Liver (tissue), 9 donors: ENCODE data around the gene ID1. TPM values are rescaled to one million over a fixed set of nuclear protein-coding genes. Genes with fewer than 3 reads are reported as not detected.

ENCODE experiments used
- DNase-seq: peaks from one replicate; pipeline ENCODE4 v3.0.0-alpha.2; 2017; ENCODE audit warnings: low spot score
- H3K27ac ChIP-seq, 2 donors: one replicate each; pipeline ENCODE4 v1.7.0; 2013; ENCODE audit warnings: inconsistent platforms in 2 of 2, low read length in 2 of 2, control low read depth in 1 of 2, low read depth in 1 of 2, mild to moderate bottlenecking in 1 of 2
- H3K27me3 ChIP-seq, 4 donors: one replicate each; pipeline versions ENCODE4 v1.6.1 to v1.7.0; 2013; ENCODE audit warnings: low read length in 3 of 4, inconsistent platforms in 1 of 4, mild to moderate bottlenecking in 1 of 4, moderate library complexity in 1 of 4; ENCODE audit not compliant: control insufficient read depth in 4 of 4, insufficient read depth in 4 of 4
- H3K36me3 ChIP-seq, 4 donors: one replicate each; pipeline versions ENCODE4 v1.6.1 to v1.7.0; 2013; ENCODE audit warnings: low read length in 3 of 4, mild to moderate bottlenecking in 3 of 4, low read depth in 1 of 4, moderate library complexity in 1 of 4; ENCODE audit not compliant: control insufficient read depth in 4 of 4, insufficient read depth in 3 of 4
- H3K4me1 ChIP-seq, 4 donors: one replicate each; pipeline versions ENCODE4 v1.6.1 to v1.7.0; 2013; ENCODE audit warnings: low read length in 3 of 4, mild to moderate bottlenecking in 3 of 4, moderate library complexity in 1 of 4; ENCODE audit not compliant: control insufficient read depth in 4 of 4, insufficient read depth in 4 of 4
- H3K4me3 ChIP-seq, 3 donors: one replicate each; pipeline versions ENCODE4 v1.6.1 to v1.7.0; 2013; ENCODE audit warnings: low read length in 3 of 3, control low read depth in 1 of 3, low read depth in 1 of 3, mild to moderate bottlenecking in 1 of 3
- H3K9ac ChIP-seq, 2 donors: one replicate each; pipeline ENCODE4 v1.7.0; 2013; ENCODE audit warnings: low read length in 2 of 2, mild to moderate bottlenecking in 2 of 2, moderate library complexity in 2 of 2, control low read depth in 1 of 2, low read depth in 1 of 2
- H3K9me3 ChIP-seq, 4 donors: one replicate each; pipeline versions ENCODE4 v1.6.1 to v1.7.0; 2013; ENCODE audit warnings: low read length in 3 of 4; ENCODE audit not compliant: control insufficient read depth in 4 of 4
- EGR1 ChIP-seq, 2 donors: IDR thresholded peaks; 2 replicates each; pipeline ENCODE4 v1.6.1; 2016 to 2018; ENCODE audit warnings: antibody characterized with exemption in 2 of 2, low read depth in 2 of 2
- FOXA1 ChIP-seq: IDR thresholded peaks from 2 replicates; pipeline ENCODE4 v1.6.1; 2016; ENCODE audit warnings: antibody characterized with exemption
- FOXA2 ChIP-seq: IDR thresholded peaks from 2 replicates; pipeline ENCODE4 v1.6.1; 2016; ENCODE audit warnings: antibody characterized with exemption
- HNF4G ChIP-seq: IDR thresholded peaks from 2 replicates; pipeline ENCODE4 v1.6.1; 2016; ENCODE audit warnings: antibody characterized with exemption
- NR2F2 ChIP-seq: IDR thresholded peaks from 2 replicates; pipeline ENCODE4 v1.6.1; 2016; ENCODE audit warnings: antibody characterized with exemption
- RAD21 ChIP-seq, 2 donors: IDR thresholded peaks; 2 replicates each; pipeline ENCODE4 v1.6.1; 2016; ENCODE audit warnings: antibody characterized with exemption in 2 of 2, mild to moderate bottlenecking in 2 of 2
- RXRA ChIP-seq, 2 donors: IDR thresholded peaks; 2 replicates each; pipeline ENCODE4 v1.6.1; 2017 to 2018; ENCODE audit warnings: antibody characterized with exemption in 2 of 2, mild to moderate bottlenecking in 1 of 2
- WGBS: extraction: QIAGEN DNeasy Blood & Tissue Kit; methylation state at CpG from one replicate; pipeline ENCODE4 v1.1.7; 2013; 5-methylcytosine and 5-hydroxymethylcytosine counted together
- polyA plus RNA-seq, 2 donors: library from polyadenylated mRNA; stranded (reverse) in 1 of 2; unstranded in 1 of 2; fragments of 200-250 nt in 1 of 2; fragments of >200 nt in 1 of 2; fragmentation: Nextera tagmentation in 1 of 2; extraction: Ambion mirVana in 1 of 2; gene quantifications; one replicate each; pipeline versions ENCODE4 v1.2.1 to v1.2.3, GENCODE V29; 2013 to 2015
- total RNA-seq, 2 donors: library from RNA; depleted of rRNA; stranded (reverse); fragments of >200 nt; gene quantifications; one replicate each; pipeline ENCODE4 v1.2.3, GENCODE V29; 2014
- TF ChIP-seq, protein P1 (sequence below): IDR thresholded peaks from 2 replicates; pipeline ENCODE4 v1.6.1; 2016; ENCODE audit warnings: antibody characterized with exemption
- TF ChIP-seq, protein P2 (sequence below): IDR thresholded peaks from 2 replicates; pipeline ENCODE4 v1.6.1; 2016; ENCODE audit warnings: antibody characterized with exemption
- TF ChIP-seq, protein P3 (sequence below): IDR thresholded peaks from 2 replicates; pipeline ENCODE4 v1.6.1; 2016; ENCODE audit warnings: antibody characterized with exemption, mild to moderate bottlenecking
- donor health status: healthy.
- donor health status: healthy.
- donor health status: healthy.
- donor health status: healthy.
- donor health status: healthy.

Gene ID1
- total and polyA plus RNA-seq, 4 donors = 33.9 to 117 (median 71.2) TPM

DNA sequence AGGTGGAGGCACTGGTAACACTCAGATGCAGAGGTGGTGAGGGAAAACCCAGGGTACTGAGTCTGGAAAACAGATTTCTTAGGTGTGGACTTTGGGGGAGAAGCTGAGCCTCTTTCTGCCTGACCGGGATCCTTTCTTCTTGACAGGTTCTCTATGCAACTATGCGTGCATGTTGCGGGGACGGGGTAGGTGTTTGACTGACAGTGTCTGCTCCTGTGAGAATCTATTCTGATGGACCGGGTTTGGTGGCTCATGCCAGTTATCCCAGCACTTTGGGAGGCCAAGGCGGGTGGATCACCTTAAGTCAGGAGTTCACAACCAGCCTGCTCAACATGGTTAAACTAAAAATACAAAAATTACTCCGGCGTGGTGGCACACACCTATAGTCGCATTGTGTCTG is 27.9 kb upstream of the ID1 start:
- DNase-seq = no peak
- 97% methylated on average over 9 of the region's 9 CpGs for WGBS

DNA sequence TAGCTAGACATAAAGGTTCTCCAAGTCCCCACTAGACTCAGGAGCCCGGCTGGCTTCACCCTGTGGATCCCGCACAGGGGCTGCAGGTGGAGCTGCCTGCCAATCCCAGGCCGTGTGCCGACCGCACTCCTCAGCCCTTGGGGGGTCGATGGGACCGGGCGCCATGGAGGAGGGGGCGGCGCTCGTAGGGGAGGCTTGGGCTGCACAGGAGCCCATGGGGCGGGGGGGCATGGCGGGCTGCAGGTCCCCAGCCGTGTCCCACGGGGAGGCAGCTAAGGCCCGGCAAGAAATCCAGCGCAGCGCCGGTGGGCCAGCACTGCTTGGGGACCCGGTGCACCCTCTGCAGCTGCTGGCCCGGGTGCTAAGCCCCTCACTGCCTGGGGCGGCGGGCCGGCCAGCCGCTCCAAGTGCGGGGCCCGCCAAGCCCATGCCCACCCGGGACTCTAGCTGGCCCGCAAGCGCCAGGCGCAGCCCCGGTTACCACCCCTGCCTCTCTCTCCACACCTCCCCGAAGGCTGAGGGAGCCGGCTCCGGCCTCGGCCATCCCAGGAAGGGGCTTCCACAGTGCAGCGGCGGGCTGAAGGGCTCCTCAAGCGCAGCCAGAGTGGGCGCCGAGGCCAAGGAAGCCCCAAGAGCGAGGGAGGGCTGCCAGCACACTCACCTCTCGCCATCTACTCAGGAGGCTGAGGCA is 26.5 kb upstream of the ID1 start:
- TF ChIP-seq NR2F2 (no peak), RXRA (IDR thresholded peaks at IDR 0.05) (no peak), FOXA1 (no peak), RAD21 (IDR thresholded peaks at IDR 0.05) (no peak), EGR1 (IDR thresholded peaks at IDR 0.05; ENCODE audit: low read depth in 2 of 2) (no peak)
- TF ChIP-seq, protein P1, sequence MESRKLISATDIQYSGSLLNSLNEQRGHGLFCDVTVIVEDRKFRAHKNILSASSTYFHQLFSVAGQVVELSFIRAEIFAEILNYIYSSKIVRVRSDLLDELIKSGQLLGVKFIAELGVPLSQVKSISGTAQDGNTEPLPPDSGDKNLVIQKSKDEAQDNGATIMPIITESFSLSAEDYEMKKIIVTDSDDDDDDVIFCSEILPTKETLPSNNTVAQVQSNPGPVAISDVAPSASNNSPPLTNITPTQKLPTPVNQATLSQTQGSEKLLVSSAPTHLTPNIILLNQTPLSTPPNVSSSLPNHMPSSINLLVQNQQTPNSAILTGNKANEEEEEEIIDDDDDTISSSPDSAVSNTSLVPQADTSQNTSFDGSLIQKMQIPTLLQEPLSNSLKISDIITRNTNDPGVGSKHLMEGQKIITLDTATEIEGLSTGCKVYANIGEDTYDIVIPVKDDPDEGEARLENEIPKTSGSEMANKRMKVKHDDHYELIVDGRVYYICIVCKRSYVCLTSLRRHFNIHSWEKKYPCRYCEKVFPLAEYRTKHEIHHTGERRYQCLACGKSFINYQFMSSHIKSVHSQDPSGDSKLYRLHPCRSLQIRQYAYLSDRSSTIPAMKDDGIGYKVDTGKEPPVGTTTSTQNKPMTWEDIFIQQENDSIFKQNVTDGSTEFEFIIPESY = no peak
- TF ChIP-seq, protein P2, sequence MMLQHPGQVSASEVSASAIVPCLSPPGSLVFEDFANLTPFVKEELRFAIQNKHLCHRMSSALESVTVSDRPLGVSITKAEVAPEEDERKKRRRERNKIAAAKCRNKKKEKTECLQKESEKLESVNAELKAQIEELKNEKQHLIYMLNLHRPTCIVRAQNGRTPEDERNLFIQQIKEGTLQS = no peak
- TF ChIP-seq, protein P3, sequence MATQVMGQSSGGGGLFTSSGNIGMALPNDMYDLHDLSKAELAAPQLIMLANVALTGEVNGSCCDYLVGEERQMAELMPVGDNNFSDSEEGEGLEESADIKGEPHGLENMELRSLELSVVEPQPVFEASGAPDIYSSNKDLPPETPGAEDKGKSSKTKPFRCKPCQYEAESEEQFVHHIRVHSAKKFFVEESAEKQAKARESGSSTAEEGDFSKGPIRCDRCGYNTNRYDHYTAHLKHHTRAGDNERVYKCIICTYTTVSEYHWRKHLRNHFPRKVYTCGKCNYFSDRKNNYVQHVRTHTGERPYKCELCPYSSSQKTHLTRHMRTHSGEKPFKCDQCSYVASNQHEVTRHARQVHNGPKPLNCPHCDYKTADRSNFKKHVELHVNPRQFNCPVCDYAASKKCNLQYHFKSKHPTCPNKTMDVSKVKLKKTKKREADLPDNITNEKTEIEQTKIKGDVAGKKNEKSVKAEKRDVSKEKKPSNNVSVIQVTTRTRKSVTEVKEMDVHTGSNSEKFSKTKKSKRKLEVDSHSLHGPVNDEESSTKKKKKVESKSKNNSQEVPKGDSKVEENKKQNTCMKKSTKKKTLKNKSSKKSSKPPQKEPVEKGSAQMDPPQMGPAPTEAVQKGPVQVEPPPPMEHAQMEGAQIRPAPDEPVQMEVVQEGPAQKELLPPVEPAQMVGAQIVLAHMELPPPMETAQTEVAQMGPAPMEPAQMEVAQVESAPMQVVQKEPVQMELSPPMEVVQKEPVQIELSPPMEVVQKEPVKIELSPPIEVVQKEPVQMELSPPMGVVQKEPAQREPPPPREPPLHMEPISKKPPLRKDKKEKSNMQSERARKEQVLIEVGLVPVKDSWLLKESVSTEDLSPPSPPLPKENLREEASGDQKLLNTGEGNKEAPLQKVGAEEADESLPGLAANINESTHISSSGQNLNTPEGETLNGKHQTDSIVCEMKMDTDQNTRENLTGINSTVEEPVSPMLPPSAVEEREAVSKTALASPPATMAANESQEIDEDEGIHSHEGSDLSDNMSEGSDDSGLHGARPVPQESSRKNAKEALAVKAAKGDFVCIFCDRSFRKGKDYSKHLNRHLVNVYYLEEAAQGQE = no peak
- H3K4me1 ChIP-seq = peaks cover 0 to 4% (median 1%) of the 10 kb centered on the region in 4 donors
- 97% methylated on average over 43 of the region's 43 CpGs for WGBS
- H3K27me3 ChIP-seq = no peaks in the 10 kb centered on the region
- H3K36me3 ChIP-seq = no peaks in the 10 kb centered on the region
- H3K9me3 ChIP-seq = no peaks in the 10 kb centered on the region
- H3K27ac ChIP-seq = no peak overlapping the region
- DNase-seq = no peak
- H3K9ac ChIP-seq = no peak overlapping the region
- no peak overlapping the region for H3K4me3 ChIP-seq

More for the DNA sequence above, 27.9 kb upstream of the ID1 start:
- TF ChIP-seq, protein P3 = no peak
- no peak for TF ChIP-seq FOXA2
- TF ChIP-seq HNF4G = no peak
- Histone ChIP-seq H3K27ac (no peak overlapping the region), H3K9ac (no peak overlapping the region), H3K36me3 (no peaks in the 10 kb centered on the region), H3K9me3 (no peaks in the 10 kb centered on the region), H3K4me1 (peaks cover 2 to 13% (median 6%) of the 10 kb centered on the region in 4 donors), H3K4me3 (no peak overlapping the region), H3K27me3 (no peaks in the 10 kb centered on the region)
